ENCODE results near the gene CYTH1.

Gene CYTH1

DNA sequence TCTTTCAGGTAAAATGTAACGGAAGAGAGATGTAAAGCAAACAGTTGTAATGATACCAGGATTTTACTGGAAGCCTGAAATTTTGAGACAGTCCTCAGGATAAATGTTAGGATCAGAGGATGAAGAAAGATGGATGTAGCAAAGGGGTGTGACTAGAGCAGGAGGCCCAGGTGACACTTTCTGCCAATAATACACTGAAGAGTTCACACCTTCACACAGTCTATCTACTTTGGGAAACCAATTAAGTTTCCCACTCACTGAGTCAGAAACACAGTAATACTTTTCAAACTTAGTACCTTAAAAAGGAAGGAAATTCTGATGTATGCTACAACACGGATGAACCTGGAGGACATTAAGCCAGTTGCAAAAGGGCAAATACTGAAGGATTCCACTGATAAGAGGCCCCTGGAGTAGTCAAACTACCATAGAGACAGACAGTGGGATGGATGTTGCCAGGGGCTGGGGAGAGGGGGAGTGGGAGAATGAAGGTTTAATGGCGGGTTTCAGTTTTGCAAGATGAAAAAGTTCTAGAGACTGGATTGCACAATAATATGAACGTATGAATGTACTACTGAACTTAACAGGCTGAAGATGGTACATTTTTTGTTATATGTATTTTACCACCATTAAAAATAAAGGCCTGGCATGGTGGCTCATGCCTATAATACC, 62.3 kb downstream of the CYTH1 start:
- ATAC-seq: no peak
- TF ChIP-seq TSHZ2 (CRISPR knock-in tag; IDR thresholded peaks at IDR 0.05) (no peak), ESRRG (CRISPR knock-in tag; IDR thresholded peaks at IDR 0.05) (no peak), PATZ1 (CRISPR knock-in tag; IDR thresholded peaks at IDR 0.05; ENCODE audit: borderline replicate concordance) (no peak), PPARA (CRISPR knock-in tag; IDR thresholded peaks at IDR 0.05; ENCODE audit: borderline replicate concordance) (no peak), ZFP3 (CRISPR knock-in tag; IDR thresholded peaks at IDR 0.05) (no peak), OSR1 (CRISPR knock-in tag; IDR thresholded peaks at IDR 0.05) (no peak), TOX (CRISPR knock-in tag; IDR thresholded peaks at IDR 0.05; ENCODE audit: borderline replicate concordance) (no peak), CSDC2 (CRISPR knock-in tag; IDR thresholded peaks at IDR 0.05) (no peak), RARB (CRISPR knock-in tag; IDR thresholded peaks at IDR 0.05) (no peak), ZC3H10 (CRISPR knock-in tag; IDR thresholded peaks at IDR 0.05) (no peak), ZNF565 (CRISPR knock-in tag; conservative IDR thresholded peaks at IDR 0.05; ENCODE audit: low read depth) (no peak), GLIS3 (CRISPR knock-in tag; IDR thresholded peaks at IDR 0.05) (no peak), ZFP30 (CRISPR knock-in tag; IDR thresholded peaks at IDR 0.05) (no peak), CSRNP3 (CRISPR knock-in tag; IDR thresholded peaks at IDR 0.05) (no peak), ARNTL (CRISPR knock-in tag; IDR thresholded peaks at IDR 0.05; ENCODE audit: borderline replicate concordance, low read depth) (no peak), ISL1 (CRISPR knock-in tag; IDR thresholded peaks at IDR 0.05) (no peak), BACH2 (CRISPR knock-in tag; IDR thresholded peaks at IDR 0.05; ENCODE audit: borderline replicate concordance) (no peak)

DNA sequence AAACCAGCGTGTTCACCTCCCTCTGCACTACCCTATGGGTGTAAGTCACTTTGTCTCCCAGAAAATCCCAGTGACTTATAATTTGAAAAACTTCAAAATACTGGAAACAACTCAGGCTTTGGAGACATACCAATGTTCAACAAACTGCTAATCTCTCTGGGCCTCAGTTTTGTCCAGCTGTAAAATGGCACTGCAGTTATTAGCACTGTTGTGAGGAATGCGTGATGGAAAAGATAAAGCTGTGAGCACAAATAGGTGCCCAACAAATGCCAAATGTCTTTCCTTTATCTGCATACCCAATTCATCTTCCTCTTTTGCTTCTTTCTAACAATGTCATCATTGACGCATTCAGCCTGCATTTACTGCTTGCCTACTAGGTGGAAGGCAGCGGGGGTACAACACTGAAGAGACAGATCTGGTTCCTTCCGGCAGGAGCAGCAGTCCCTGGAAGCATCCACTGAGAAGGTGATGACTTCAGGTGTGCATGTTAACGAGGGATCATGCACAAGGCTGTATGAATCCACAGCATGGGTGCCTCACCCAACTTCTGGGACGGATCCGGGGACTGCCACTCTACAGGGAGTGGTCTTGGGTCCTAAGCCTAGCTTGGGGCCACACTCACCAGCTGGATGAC, 63.4 kb downstream of the CYTH1 start:
- TF ChIP-seq ZNF8 (CRISPR knock-in tag; IDR thresholded peaks at IDR 0.05) (no peak), PATZ1 (CRISPR knock-in tag; IDR thresholded peaks at IDR 0.05; ENCODE audit: borderline replicate concordance) (no peak), ZNF70 (CRISPR knock-in tag; IDR thresholded peaks at IDR 0.05) (no peak), BACH2 (CRISPR knock-in tag; IDR thresholded peaks at IDR 0.05; ENCODE audit: borderline replicate concordance) (no peak), PPARA (CRISPR knock-in tag; IDR thresholded peaks at IDR 0.05; ENCODE audit: borderline replicate concordance) (no peak), ZFP3 (CRISPR knock-in tag; IDR thresholded peaks at IDR 0.05) (no peak), GLIS3 (CRISPR knock-in tag; IDR thresholded peaks at IDR 0.05) (no peak), POU6F1 (CRISPR knock-in tag; IDR thresholded peaks at IDR 0.05; ENCODE audit: borderline replicate concordance, low read depth) (no peak), OSR1 (CRISPR knock-in tag; IDR thresholded peaks at IDR 0.05) (no peak), ESRRG (CRISPR knock-in tag; IDR thresholded peaks at IDR 0.05) (no peak), CSDC2 (CRISPR knock-in tag; IDR thresholded peaks at IDR 0.05) (no peak), ARNTL (CRISPR knock-in tag; IDR thresholded peaks at IDR 0.05; ENCODE audit: borderline replicate concordance, low read depth) (no peak)
- ATAC-seq: no peak

All from SK-N-SH treated with all-trans-retinoic acid at 6 μM for 48 hours (cell line).